Colonic mucosa (tissue), 4 donors: ENCODE results near the gene ECHDC1. TPM values are rescaled to one million over a fixed set of nuclear protein-coding genes. Genes with fewer than 3 reads are reported as not detected.

Experiments used
- DNase-seq: peaks from one replicate; pipeline ENCODE4 v3.0.0-alpha.2; 2020
- H3K27ac ChIP-seq: fragments of 200-600 bp; one replicate; pipeline ENCODE4 v1.8.0; 2021
- H3K27me3 ChIP-seq: fragments of 200-600 bp; one replicate; pipeline ENCODE4 v1.8.0; 2021
- H3K36me3 ChIP-seq: fragments of 200-600 bp; one replicate; pipeline ENCODE4 v1.8.0; 2021
- H3K4me1 ChIP-seq: fragments of 200-600 bp; one replicate; pipeline ENCODE4 v1.8.0; 2021; ENCODE audit warnings: mild to moderate bottlenecking
- H3K4me3 ChIP-seq: fragments of 200-600 bp; one replicate; pipeline ENCODE4 v1.8.0; 2021
- H3K9ac ChIP-seq, 2 donors: one replicate each; pipeline ENCODE4 v1.7.0; 2013; ENCODE audit warnings: control low read depth in 2 of 2, low read depth in 2 of 2, low read length in 2 of 2
- H3K9me3 ChIP-seq: fragments of 200-600 bp; one replicate; pipeline ENCODE4 v1.8.0; 2021
- intact Hi-C: fragments of 100-400 bp; cut with DNase I; formaldehyde crosslinking; loops from one replicate; pipeline ENCODE4 v1.14.1; 2022
- total RNA-seq, 2 donors: library from RNA; stranded (reverse); fragmentation: NEBNext Ultra II Directional in 1 of 2; extraction: Animal tissue kit (Norgen Biotek cat#: 25700) in 1 of 2; gene quantifications; one replicate each; pipeline ENCODE4 v1.2.1, GENCODE V29; 2021
- TF ChIP-seq, protein P1 (sequence below): fragments of 200-600 bp; IDR thresholded peaks from one replicate; pipeline ENCODE4 v1.8.0; 2022; ENCODE audit warnings: antibody characterized with exemption, mild to moderate bottlenecking
- donor health status: healthy.
- donor health status: DM: no; HTN: no; CAD: no.
- donor health status: DM: no; HTN: no; CAD: no.

ECHDC1 gene
- total RNA-seq, 2 donors from 2014 or later = 56.1 to 111 TPM

GRCh38 chr6:127317388-127318128, 25.9 kb downstream of the ECHDC1 start:
- Histone ChIP-seq H3K4me3 (no peak overlapping the region), H3K27ac (no peak overlapping the region), H3K9me3 (no peaks in the 10 kb centered on the region), H3K36me3 (no peaks in the 10 kb centered on the region), H3K4me1 (no peaks in the 10 kb centered on the region), H3K27me3 (no peaks in the 10 kb centered on the region), H3K9ac (no peak overlapping the region)
- TF ChIP-seq, protein P1, sequence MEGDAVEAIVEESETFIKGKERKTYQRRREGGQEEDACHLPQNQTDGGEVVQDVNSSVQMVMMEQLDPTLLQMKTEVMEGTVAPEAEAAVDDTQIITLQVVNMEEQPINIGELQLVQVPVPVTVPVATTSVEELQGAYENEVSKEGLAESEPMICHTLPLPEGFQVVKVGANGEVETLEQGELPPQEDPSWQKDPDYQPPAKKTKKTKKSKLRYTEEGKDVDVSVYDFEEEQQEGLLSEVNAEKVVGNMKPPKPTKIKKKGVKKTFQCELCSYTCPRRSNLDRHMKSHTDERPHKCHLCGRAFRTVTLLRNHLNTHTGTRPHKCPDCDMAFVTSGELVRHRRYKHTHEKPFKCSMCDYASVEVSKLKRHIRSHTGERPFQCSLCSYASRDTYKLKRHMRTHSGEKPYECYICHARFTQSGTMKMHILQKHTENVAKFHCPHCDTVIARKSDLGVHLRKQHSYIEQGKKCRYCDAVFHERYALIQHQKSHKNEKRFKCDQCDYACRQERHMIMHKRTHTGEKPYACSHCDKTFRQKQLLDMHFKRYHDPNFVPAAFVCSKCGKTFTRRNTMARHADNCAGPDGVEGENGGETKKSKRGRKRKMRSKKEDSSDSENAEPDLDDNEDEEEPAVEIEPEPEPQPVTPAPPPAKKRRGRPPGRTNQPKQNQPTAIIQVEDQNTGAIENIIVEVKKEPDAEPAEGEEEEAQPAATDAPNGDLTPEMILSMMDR = no peak
- DNase-seq = no peak
- intact Hi-C loops = no loop called here

DNA sequence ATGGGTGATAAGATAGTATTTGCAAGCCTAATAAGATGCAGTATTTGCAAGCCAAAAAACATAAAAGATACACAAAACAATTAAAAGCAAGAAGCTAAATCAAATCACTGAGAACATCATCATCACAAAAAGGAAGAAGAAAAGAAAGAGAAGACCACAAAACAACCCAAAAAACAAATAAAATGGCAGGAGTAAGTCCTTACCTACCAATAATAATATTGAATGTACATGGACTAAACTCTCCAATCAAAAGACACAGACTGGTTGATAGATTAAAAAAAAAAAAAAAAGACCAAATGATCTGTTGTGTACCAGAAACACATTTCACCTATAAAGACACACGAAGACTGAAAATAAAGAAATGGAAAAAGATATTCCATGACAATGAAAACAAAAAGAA, 37.7 kb downstream of the ECHDC1 start:
- intact Hi-C loops = loop anchor here (5.0 to 10.0 kb wide), 2 partner anchors 37 to 229 kb away; partner anchors contain the start of gene ECHDC1
- Histone ChIP-seq H3K27ac (no peak overlapping the region), H3K36me3 (no peaks in the 10 kb centered on the region), H3K4me3 (no peak overlapping the region), H3K27me3 (no peaks in the 10 kb centered on the region), H3K9me3 (no peaks in the 10 kb centered on the region), H3K9ac (no peak overlapping the region), H3K4me1 (no peaks in the 10 kb centered on the region)
- no peak for DNase-seq
- TF ChIP-seq, protein P1 = no peak

DNA sequence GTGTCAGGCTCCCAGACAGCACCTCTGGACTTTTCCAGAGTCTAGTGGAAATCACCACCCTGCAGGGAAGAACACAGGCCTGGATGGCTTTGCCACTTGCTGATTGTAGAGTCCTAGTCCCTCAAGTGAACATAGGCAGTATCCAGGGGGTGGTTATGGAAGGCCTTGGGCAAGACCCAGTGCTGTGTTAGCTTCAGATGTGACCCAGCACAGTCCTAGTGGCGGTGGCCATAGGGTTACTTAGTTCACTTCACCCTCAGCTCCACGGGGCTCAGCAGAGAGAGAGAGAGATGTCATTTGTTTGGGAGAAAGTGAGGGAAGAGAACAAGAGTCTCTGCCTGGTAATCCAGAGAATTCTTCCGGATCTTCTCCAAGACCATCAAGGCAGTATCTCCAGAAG, 39.5 kb downstream of the ECHDC1 start:
- no peaks in the 10 kb centered on the region for H3K27me3 ChIP-seq
- peak overlapping the region in 1 of 2 donors; percentile 40 for H3K9ac ChIP-seq
- no peak overlapping the region for H3K4me3 ChIP-seq
- no peaks in the 10 kb centered on the region for H3K36me3 ChIP-seq
- H3K9me3 ChIP-seq = no peaks in the 10 kb centered on the region
- intact Hi-C loops = loop anchor here (5.0 to 10.0 kb wide), 2 partner anchors 118 to 231 kb away; no protein-coding TSS in a partner anchor
- DNase-seq = no peak
- TF ChIP-seq, protein P1 = no peak
- no peaks in the 10 kb centered on the region for H3K4me1 ChIP-seq
- H3K27ac ChIP-seq = peak overlapping the region; percentile 62

GRCh38 chr6:127302728-127303660, 40.4 kb downstream of the ECHDC1 start:
- H3K27ac ChIP-seq = peak overlapping the region; percentile 62
- intact Hi-C loops = loop anchor here (5.0 to 10.0 kb wide), 2 partner anchors 119 to 232 kb away; no protein-coding TSS in a partner anchor

More at GRCh38 chr6:127302728-127303660, 40.4 kb downstream of the ECHDC1 start:
- Histone ChIP-seq H3K36me3 (no peaks in the 10 kb centered on the region), H3K4me1 (no peaks in the 10 kb centered on the region), H3K9ac (peak overlapping the region in 1 of 2 donors; percentile 40), H3K27me3 (no peaks in the 10 kb centered on the region), H3K4me3 (no peak overlapping the region), H3K9me3 (no peaks in the 10 kb centered on the region)
- DNase-seq = peak; percentile 47
- TF ChIP-seq, protein P1 = peak; percentile 72
